ENCODE measurements around the gene LMO1. TPM values are rescaled to one million over a fixed set of nuclear protein-coding genes. Genes with fewer than 3 reads are reported as not detected.

LMO1 gene
- total and polyA plus RNA-seq, 9 of the 15 experiments (the other 6 are each of a cell fraction or from before 2014, with no cell fraction given) = not detected

GRCh38 chr11:8252946-8253345 lies 10.7 kb downstream of the LMO1 start:
- no peak overlapping the region for H2AFZ ChIP-seq (ENCODE audit: low read depth, low read length)
- no peaks in the 10 kb centered on the region for H3K9me3 ChIP-seq (replicated peaks; ENCODE audit: control insufficient read depth, insufficient read depth, low read depth, low read length)
- POLR2A ChIA-PET = no interaction called here
- TF ChIP-seq RFX5 (IDR thresholded peaks at IDR 0.05; ENCODE audit: low read depth, low read length) = no peak
- TF ChIP-seq TFAM (CRISPR knock-in tag; conservative IDR thresholded peaks at IDR 0.05) = no peak
- no peak for TF ChIP-seq CSDE1 (IDR thresholded peaks at IDR 0.05)
- no peak for TF ChIP-seq TARDBP (IDR thresholded peaks at IDR 0.05)
- no peak for TF ChIP-seq MEF2A (IDR thresholded peaks at IDR 0.05; ENCODE audit: control insufficient read depth, low read depth, low read length)
- no peak for TF ChIP-seq SAFB (IDR thresholded peaks at IDR 0.05; ENCODE audit: borderline replicate concordance, low read depth, low read length)
- no peak overlapping the region for H3K9ac ChIP-seq (ENCODE audit: insufficient read depth in 1 of 2, low read depth in 2 of 2, low read length in 2 of 2)
- H3K4me2 ChIP-seq (ENCODE audit: insufficient read depth, low read length) = no peak overlapping the region
- ATAC-seq = no peak
- H3K36me3 ChIP-seq (ENCODE audit: control insufficient read depth, insufficient read depth, low read length) = no peaks in the 10 kb centered on the region
- 4% methylated on average over 5 of the region's 5 CpGs for WGBS (ENCODE audit: insufficient coverage, low coverage, missing lambda C conversion rate)
- in situ Hi-C loops (cut with MboI) = no loop called here
- DNase-seq (ENCODE audit: extremely low read depth in 1 of 4, low spot score in 3 of 4) = no peak
- H3K27ac ChIP-seq (ENCODE audit: extremely low read depth, low read depth, low read length) = no peak overlapping the region
- no peaks in the 10 kb centered on the region for H4K20me1 ChIP-seq (replicated peaks; ENCODE audit: control insufficient read depth, insufficient read depth, low read length)
- intact Hi-C loops (cut with micrococcal nuclease) = no loop called here
- H3K9me1 ChIP-seq (ENCODE audit: control insufficient read depth, insufficient read depth, low read length) = no peaks in the 10 kb centered on the region
- no peak for FAIRE-seq
- BruUV-seq (replicated peaks) = no TSS peak
- CTCF ChIA-PET (ENCODE audit: low intra/inter-chr PET ratio) = no interaction called here
- no peaks in the 10 kb centered on the region for H3K79me2 ChIP-seq (ENCODE audit: control insufficient read depth, insufficient read depth, low read length)
- H3K4me3 ChIP-seq = no peak overlapping the region
- H3K27me3 ChIP-seq (ENCODE audit: control insufficient read depth in 2 of 2, insufficient read depth in 2 of 2, low read length in 2 of 2) = peaks cover 13 to 67% of the 10 kb centered on the region in 2 experiments
- H3K4me1 ChIP-seq (replicated peaks in 1 of 2; ENCODE audit: control insufficient read depth in 2 of 2, insufficient read depth in 2 of 2, low read length in 2 of 2) = no peaks in the 10 kb centered on the region

- in situ Hi-C loops (cut with MboI) = no loop called here
- Histone ChIP-seq H3K4me1 (replicated peaks in 1 of 2; ENCODE audit: control insufficient read depth in 2 of 2, insufficient read depth in 2 of 2, low read length in 2 of 2) (no peaks in the 10 kb centered on the region), H3K36me3 (ENCODE audit: control insufficient read depth, insufficient read depth, low read length) (no peaks in the 10 kb centered on the region), H3K4me3 (no peak overlapping the region), H3K9ac (ENCODE audit: insufficient read depth in 1 of 2, low read depth in 2 of 2, low read length in 2 of 2) (no peak overlapping the region; a peak in 1 of 4 replicates), H3K27me3 (ENCODE audit: control insufficient read depth in 2 of 2, insufficient read depth in 2 of 2, low read length in 2 of 2) (peaks cover 13 to 66% of the 10 kb centered on the region in 2 experiments), H4K20me1 (replicated peaks; ENCODE audit: control insufficient read depth, insufficient read depth, low read length) (no peaks in the 10 kb centered on the region), H3K9me1 (ENCODE audit: control insufficient read depth, insufficient read depth, low read length) (no peaks in the 10 kb centered on the region), H3K79me2 (ENCODE audit: control insufficient read depth, insufficient read depth, low read length) (no peaks in the 10 kb centered on the region), H2AFZ (ENCODE audit: low read depth, low read length) (no peak overlapping the region), H3K9me3 (replicated peaks; ENCODE audit: control insufficient read depth, insufficient read depth, low read depth, low read length) (no peaks in the 10 kb centered on the region), H3K27ac (ENCODE audit: extremely low read depth, low read depth, low read length) (no peak overlapping the region), H3K4me2 (ENCODE audit: insufficient read depth, low read length) (no peak overlapping the region)
- ATAC-seq (no peak), FAIRE-seq (no peak), DNase-seq (ENCODE audit: extremely low read depth in 1 of 4, low spot score in 3 of 4) (no peak)
- intact Hi-C loops (cut with micrococcal nuclease) = no loop called here
- 0% methylated on average over 5 of the region's 5 CpGs for WGBS (ENCODE audit: insufficient coverage, low coverage, missing lambda C conversion rate)
- POLR2A ChIA-PET = no interaction called here
- CTCF ChIA-PET (ENCODE audit: low intra/inter-chr PET ratio) = no interaction called here
- no TSS peak for BruUV-seq (replicated peaks)
- no peak for TF ChIP-seq ZNF24 (IDR thresholded peaks at IDR 0.05)
- TF ChIP-seq POLR2AphosphoS2 (IDR thresholded peaks at IDR 0.05; ENCODE audit: low read length) = no peak
- TF ChIP-seq, protein P1, sequence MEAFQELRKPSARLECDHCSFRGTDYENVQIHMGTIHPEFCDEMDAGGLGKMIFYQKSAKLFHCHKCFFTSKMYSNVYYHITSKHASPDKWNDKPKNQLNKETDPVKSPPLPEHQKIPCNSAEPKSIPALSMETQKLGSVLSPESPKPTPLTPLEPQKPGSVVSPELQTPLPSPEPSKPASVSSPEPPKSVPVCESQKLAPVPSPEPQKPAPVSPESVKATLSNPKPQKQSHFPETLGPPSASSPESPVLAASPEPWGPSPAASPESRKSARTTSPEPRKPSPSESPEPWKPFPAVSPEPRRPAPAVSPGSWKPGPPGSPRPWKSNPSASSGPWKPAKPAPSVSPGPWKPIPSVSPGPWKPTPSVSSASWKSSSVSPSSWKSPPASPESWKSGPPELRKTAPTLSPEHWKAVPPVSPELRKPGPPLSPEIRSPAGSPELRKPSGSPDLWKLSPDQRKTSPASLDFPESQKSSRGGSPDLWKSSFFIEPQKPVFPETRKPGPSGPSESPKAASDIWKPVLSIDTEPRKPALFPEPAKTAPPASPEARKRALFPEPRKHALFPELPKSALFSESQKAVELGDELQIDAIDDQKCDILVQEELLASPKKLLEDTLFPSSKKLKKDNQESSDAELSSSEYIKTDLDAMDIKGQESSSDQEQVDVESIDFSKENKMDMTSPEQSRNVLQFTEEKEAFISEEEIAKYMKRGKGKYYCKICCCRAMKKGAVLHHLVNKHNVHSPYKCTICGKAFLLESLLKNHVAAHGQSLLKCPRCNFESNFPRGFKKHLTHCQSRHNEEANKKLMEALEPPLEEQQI (IDR thresholded peaks at IDR 0.05) = no peak
- TF ChIP-seq CHCHD3 (CRISPR knock-in tag; IDR thresholded peaks at IDR 0.05) = no peak
- TF ChIP-seq ARID3B (CRISPR knock-in tag; IDR thresholded peaks at IDR 0.05; ENCODE audit: borderline replicate concordance) = no peak
- no peak for TF ChIP-seq C11orf30 (IDR thresholded peaks at IDR 0.05; ENCODE audit: low read depth)
- TF ChIP-seq ZNF143 (CRISPR knock-in tag; IDR thresholded peaks at IDR 0.05) = no peak
- TF ChIP-seq, protein P2, sequence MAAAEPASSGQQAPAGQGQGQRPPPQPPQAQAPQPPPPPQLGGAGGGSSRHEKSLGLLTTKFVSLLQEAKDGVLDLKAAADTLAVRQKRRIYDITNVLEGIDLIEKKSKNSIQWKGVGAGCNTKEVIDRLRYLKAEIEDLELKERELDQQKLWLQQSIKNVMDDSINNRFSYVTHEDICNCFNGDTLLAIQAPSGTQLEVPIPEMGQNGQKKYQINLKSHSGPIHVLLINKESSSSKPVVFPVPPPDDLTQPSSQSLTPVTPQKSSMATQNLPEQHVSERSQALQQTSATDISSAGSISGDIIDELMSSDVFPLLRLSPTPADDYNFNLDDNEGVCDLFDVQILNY (CRISPR knock-in tag; IDR thresholded peaks at IDR 0.05) = no peak
- TF ChIP-seq ZNF212 (CRISPR knock-in tag; IDR thresholded peaks at IDR 0.05) = no peak
These were observed 11.3 kb downstream of the LMO1 start for GRCh38 chr11:8252388-8252787.
